Fibroblast of the conjunctiva (primary cell): ENCODE measurements around the gene UBA5.

Experiments used
- DNase-seq: peaks from one replicate; pipeline ENCODE4 v3.0.0-alpha.2; 2010; ENCODE audit warnings: low read depth

The UBA5 gene

GRCh38 chr3:132654190-132654589 is 5.9 kb upstream of the UBA5 start:
- DNase-seq, result no peak

GRCh38 chr3:132654721-132655120 is 5.4 kb upstream of the UBA5 start:
- DNase-seq, result no peak

GRCh38 chr3:132655471-132655870 is 4.7 kb upstream of the UBA5 start:
- DNase-seq, result no peak

GRCh38 chr3:132657869-132658747 is 2.0 kb upstream of the UBA5 start:
- DNase-seq, result no peak

- no peak for DNase-seq
Observed at GRCh38 chr3:132659000-132659364, 1.1 kb upstream of the UBA5 start.

- peak; percentile 53 for DNase-seq
Observed at GRCh38 chr3:132659365-132660051, 621 bp upstream of the UBA5 start, which contains the start of gene ACAD11. Gene ACAD11, minus strand, starts transcription at chr3:132659809. Its CDS starts 58 bp downstream, at chr3:132659751.

GRCh38 chr3:132660811-132661070 is 612 bp downstream of the UBA5 start:
- no peak for DNase-seq

- no peak for DNase-seq
Observed at GRCh38 chr3:132661101-132661500, 972 bp downstream of the UBA5 start.

GRCh38 chr3:132662212-132662611 is 2.1 kb downstream of the UBA5 start:
- no peak for DNase-seq

GRCh38 chr3:132665230-132665745 is 5.2 kb downstream of the UBA5 start:
- no peak for DNase-seq

- DNase-seq, result no peak
Observed at GRCh38 chr3:132669256-132669777, 9.2 kb downstream of the UBA5 start.

GRCh38 chr3:132675408-132675807 is 15.3 kb downstream of the UBA5 start:
- DNase-seq, result no peak

GRCh38 chr3:132679911-132680310 is 19.8 kb downstream of the UBA5 start:
- no peak for DNase-seq

GRCh38 chr3:132681421-132681820 is 21.3 kb downstream of the UBA5 start:
- no peak for DNase-seq

GRCh38 chr3:132682201-132682600 is 22.1 kb downstream of the UBA5 start:
- no peak for DNase-seq

GRCh38 chr3:132690040-132690439 is 29.9 kb downstream of the UBA5 start:
- no peak for DNase-seq

- DNase-seq, result no peak
Observed at GRCh38 chr3:132694991-132695390, 34.9 kb downstream of the UBA5 start.

- DNase-seq, result no peak
Observed at GRCh38 chr3:132695422-132695821, 35.3 kb downstream of the UBA5 start.

GRCh38 chr3:132703733-132704132 is 43.6 kb downstream of the UBA5 start:
- DNase-seq, result no peak

- DNase-seq, result no peak
Observed at GRCh38 chr3:132709761-132710160, 49.6 kb downstream of the UBA5 start.

- DNase-seq, result no peak
Observed at GRCh38 chr3:132710311-132710710, 50.2 kb downstream of the UBA5 start.

- DNase-seq, result no peak
Observed at GRCh38 chr3:132713977-132714727, 54.0 kb downstream of the UBA5 start.
